Keratinocyte (primary cell): Measurements from ENCODE around the gene ZNF280A.

ENCODE experiments used
- EZH2 ChIP-seq: IDR thresholded peaks from one replicate; pipeline ENCODE4 v1.6.1; 2012; ENCODE audit warnings: inconsistent platforms, mild to moderate bottlenecking, low read length, moderate library complexity
- TF ChIP-seq, protein P1 (sequence below), 3 experiments: IDR thresholded peaks in 1 of 3; conservative IDR thresholded peaks in 1 of 3; optimal IDR thresholded peaks in 1 of 3; 2 replicates in 2 of 3; 3 replicates in 1 of 3; pipeline versions ENCODE3 to v1.5.1; 2011; ENCODE audit warnings: low read length in 3 of 3, mild to moderate bottlenecking in 3 of 3, moderate library complexity in 2 of 3, control low read depth in 1 of 3, inconsistent platforms in 1 of 3; ENCODE audit not compliant: insufficient read depth in 2 of 3; ENCODE audit errors: extremely low read depth in 1 of 3

DNA sequence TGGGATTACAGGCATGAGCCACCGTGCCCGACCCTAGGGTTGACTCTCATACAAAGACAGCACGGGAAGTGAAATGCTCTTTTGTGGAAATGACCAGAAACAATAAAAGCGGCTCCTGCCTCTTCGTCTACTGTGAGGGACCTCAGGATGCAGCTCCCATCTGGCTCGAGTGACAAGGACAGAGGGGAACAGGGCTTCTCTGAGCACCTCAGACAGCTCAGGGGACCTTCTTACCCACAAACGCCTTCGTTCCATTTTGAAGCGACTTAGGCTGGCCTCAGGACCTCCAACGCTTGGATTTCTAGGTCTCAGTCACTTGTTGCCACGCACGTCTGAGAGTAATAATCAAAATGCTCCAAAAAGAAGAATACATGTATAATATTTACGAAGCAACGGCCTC lies 36.5 kb upstream of the ZNF280A start:
- TF ChIP-seq, protein P1, sequence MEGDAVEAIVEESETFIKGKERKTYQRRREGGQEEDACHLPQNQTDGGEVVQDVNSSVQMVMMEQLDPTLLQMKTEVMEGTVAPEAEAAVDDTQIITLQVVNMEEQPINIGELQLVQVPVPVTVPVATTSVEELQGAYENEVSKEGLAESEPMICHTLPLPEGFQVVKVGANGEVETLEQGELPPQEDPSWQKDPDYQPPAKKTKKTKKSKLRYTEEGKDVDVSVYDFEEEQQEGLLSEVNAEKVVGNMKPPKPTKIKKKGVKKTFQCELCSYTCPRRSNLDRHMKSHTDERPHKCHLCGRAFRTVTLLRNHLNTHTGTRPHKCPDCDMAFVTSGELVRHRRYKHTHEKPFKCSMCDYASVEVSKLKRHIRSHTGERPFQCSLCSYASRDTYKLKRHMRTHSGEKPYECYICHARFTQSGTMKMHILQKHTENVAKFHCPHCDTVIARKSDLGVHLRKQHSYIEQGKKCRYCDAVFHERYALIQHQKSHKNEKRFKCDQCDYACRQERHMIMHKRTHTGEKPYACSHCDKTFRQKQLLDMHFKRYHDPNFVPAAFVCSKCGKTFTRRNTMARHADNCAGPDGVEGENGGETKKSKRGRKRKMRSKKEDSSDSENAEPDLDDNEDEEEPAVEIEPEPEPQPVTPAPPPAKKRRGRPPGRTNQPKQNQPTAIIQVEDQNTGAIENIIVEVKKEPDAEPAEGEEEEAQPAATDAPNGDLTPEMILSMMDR (optimal IDR thresholded peaks at IDR 0.05 in 1 of 3, IDR thresholded peaks at IDR 0.05 in 1 of 3, conservative IDR thresholded peaks at IDR 0.05 in 1 of 3; ENCODE audit: extremely low read depth in 1 of 3, insufficient read depth in 2 of 3, low read length in 3 of 3) = no peak
- TF ChIP-seq EZH2 = no peak
